IgD-negative memory B cell (primary cell): Measurements from ENCODE around the gene ZWILCH. TPM values are rescaled to one million over a fixed set of nuclear protein-coding genes. Genes with fewer than 3 reads are reported as not detected.

Experiments
- H3K27ac Mint-ChIP-seq, 3 donors: one replicate each; pipeline ENCODE4 v1.8.0; 2020 to 2022; ENCODE audit warnings: mild to moderate bottlenecking in 3 of 3, mixed read lengths in 3 of 3, moderate library complexity in 1 of 3
- H3K27me3 Mint-ChIP-seq: one replicate; pipeline ENCODE4 v1.8.0; 2021; ENCODE audit warnings: mixed read lengths
- H3K36me3 Mint-ChIP-seq: one replicate; pipeline ENCODE4 v1.8.0; 2020; ENCODE audit warnings: mild to moderate bottlenecking, mixed read lengths
- H3K4me1 Mint-ChIP-seq, 3 donors: one replicate each; pipeline ENCODE4 v1.8.0; 2020 to 2022; ENCODE audit warnings: mixed read lengths in 3 of 3, mild to moderate bottlenecking in 1 of 3
- H3K4me3 Mint-ChIP-seq, 4 donors: one replicate each; pipeline ENCODE4 v1.8.0; 2020 to 2022; ENCODE audit warnings: mild to moderate bottlenecking in 4 of 4, mixed read lengths in 4 of 4, moderate library complexity in 3 of 4
- H3K9me3 Mint-ChIP-seq, 3 donors: one replicate each; pipeline ENCODE4 v1.8.0; 2020 to 2021; ENCODE audit warnings: mixed read lengths in 3 of 3, mild to moderate bottlenecking in 1 of 3
- polyA plus RNA-seq: library from polyadenylated mRNA; unstranded; fragments of 300-500 nt; fragmentation: Illumina TruSeq; gene quantifications from one replicate; pipeline ENCODE4 v1.2.3, GENCODE V29; 2021

ZWILCH gene
- polyA plus RNA-seq, 1 donor from 2014 or later: 8.0 TPM

DNA sequence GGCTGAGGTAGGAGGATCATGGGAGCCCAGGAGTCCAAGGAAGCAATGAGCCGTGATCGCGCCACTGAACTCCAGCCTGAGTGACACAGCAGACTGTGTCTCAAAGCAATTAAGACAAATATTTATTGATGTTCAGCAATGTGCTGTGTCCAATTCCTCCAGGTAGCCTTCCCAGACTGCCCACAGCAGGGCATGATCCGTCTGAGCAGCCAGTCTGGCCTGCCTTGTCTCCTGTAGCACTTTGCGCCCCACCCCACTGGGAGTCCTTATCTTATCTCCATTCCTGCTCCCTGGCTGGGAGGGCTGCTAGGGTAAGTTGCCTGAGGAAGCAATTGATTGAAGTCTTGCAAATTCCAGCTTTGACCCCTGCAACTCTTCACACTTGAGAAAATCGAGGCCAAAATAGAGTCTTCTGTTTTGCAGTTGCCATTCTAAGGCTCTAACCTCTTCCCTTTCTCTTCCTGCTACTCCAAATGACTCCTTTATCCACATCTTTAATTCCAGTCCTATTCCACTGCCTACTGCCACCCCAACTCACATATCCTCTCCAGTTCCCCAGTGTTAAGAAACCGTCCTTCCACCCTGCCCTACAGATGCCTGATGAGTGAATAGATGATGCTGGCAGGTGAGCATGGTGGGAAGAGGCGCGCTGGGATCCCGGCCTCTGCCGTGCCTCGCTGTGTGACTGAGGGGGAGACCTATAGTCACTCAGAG is 87.5 kb downstream of the ZWILCH start:
- H3K4me1 Mint-ChIP-seq: no peaks in the 10 kb centered on the region
- H3K36me3 Mint-ChIP-seq: no peaks in the 10 kb centered on the region
- no peak overlapping the region for H3K4me3 Mint-ChIP-seq
- H3K27me3 Mint-ChIP-seq: peaks cover 14% of the 10 kb centered on the region
- no peak overlapping the region for H3K27ac Mint-ChIP-seq
- no peaks in the 10 kb centered on the region for H3K9me3 Mint-ChIP-seq

GRCh38 chr15:66593219-66593780 is 88.2 kb downstream of the ZWILCH start:
- Mint-ChIP-seq H3K9me3 (no peaks in the 10 kb centered on the region), H3K4me3 (no peak overlapping the region), H3K27ac (no peak overlapping the region), H3K27me3 (peaks cover 12% of the 10 kb centered on the region), H3K36me3 (no peaks in the 10 kb centered on the region), H3K4me1 (no peaks in the 10 kb centered on the region)

DNA sequence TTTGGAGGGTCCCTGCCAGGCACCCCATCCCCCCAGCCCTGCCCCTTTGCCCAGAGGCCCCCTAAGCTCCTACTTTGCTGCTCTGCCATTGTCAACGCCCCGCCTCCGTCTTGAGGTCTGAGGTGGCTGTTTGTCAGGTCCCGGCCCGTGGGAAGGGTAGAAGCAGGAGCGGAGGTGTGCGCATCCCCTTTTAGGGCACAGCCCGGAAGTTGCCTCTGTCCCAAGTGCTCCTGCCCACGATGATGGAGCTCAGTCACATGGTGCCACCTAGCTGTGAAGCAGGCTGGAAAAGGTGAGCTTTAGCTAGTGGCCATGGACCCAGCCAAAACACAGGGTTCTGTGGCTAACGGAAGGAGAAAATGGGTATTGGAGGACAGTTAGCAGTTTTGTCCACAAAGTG is 89.2 kb downstream of the ZWILCH start:
- Mint-ChIP-seq H3K4me3 (no peak overlapping the region), H3K36me3 (no peaks in the 10 kb centered on the region), H3K9me3 (no peaks in the 10 kb centered on the region), H3K27ac (no peak overlapping the region), H3K4me1 (no peaks in the 10 kb centered on the region), H3K27me3 (peaks cover 4% of the 10 kb centered on the region)

GRCh38 chr15:66594836-66595235 is 89.7 kb downstream of the ZWILCH start:
- no peaks in the 10 kb centered on the region for H3K4me1 Mint-ChIP-seq
- H3K9me3 Mint-ChIP-seq: no peaks in the 10 kb centered on the region
- no peak overlapping the region for H3K4me3 Mint-ChIP-seq
- peaks cover 3% of the 10 kb centered on the region for H3K27me3 Mint-ChIP-seq
- H3K27ac Mint-ChIP-seq: no peak overlapping the region
- no peaks in the 10 kb centered on the region for H3K36me3 Mint-ChIP-seq

DNA sequence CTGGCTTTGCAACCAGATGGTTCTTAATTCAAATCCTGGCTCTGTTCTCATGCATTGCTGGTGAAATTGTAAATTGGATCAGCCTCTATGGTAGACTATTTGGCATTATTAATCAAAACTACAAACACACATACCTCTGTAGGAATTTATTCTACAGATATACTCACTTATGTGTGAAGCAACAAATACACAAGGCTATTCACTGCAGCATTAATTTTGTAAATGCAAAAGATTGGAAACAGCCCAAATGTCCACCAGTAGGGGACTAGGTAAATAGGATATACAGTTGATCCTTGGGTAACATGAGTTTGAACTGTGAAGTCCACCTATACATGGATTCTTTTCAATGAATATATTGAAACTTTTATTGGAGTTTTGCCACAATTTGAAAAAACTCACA is 90.2 kb downstream of the ZWILCH start:
- Mint-ChIP-seq H3K27me3 (peaks cover 3% of the 10 kb centered on the region), H3K27ac (no peak overlapping the region), H3K4me3 (no peak overlapping the region), H3K4me1 (no peaks in the 10 kb centered on the region), H3K36me3 (no peaks in the 10 kb centered on the region), H3K9me3 (no peaks in the 10 kb centered on the region)

GRCh38 chr15:66595931-66596545 is 90.9 kb downstream of the ZWILCH start:
- Mint-ChIP-seq H3K9me3 (no peaks in the 10 kb centered on the region), H3K4me1 (no peaks in the 10 kb centered on the region), H3K27me3 (peaks cover 1% of the 10 kb centered on the region)

DNA sequence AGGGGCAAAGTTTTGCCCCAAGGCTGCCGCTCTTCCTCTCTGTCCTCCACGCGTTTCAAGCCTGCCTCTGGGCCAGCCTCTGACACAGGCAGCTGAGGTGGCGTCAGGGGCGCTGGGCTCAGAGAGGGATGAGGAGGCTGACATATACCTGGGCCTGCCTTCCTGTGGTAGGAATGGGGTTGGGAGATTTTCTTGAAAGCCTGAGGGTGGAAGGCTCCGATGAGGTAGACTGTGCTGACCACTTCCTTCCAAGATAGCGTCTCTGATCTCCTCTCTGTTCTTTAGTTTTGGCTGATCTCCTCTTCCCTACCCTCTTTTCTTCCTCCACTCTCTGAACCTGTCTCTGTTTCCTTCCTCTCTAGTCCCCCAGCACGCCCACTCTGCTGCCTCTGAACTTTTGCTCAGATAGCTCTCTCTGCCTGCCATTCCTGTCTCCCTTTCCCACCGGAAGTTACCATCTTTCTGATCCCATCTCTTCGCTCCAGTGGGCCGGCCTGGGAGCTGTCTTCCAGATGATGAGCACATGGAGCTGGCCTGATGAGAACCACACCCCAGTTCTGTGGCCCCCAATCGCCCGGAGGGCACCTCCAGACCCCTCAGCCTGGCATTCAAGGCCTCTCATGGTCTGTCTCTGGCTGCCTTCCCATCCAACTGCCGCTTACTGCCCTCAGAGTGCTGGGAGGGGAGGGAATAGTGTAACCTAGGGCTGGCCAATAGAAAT is 93.1 kb downstream of the ZWILCH start:
- H3K27ac Mint-ChIP-seq: no peak overlapping the region
- H3K27me3 Mint-ChIP-seq: peaks cover 3% of the 10 kb centered on the region
- no peaks in the 10 kb centered on the region for H3K9me3 Mint-ChIP-seq
- H3K36me3 Mint-ChIP-seq: no peaks in the 10 kb centered on the region
- no peaks in the 10 kb centered on the region for H3K4me1 Mint-ChIP-seq
- H3K4me3 Mint-ChIP-seq: no peak overlapping the region

More at GRCh38 chr15:66595931-66596545, 90.9 kb downstream of the ZWILCH start:
- Mint-ChIP-seq H3K36me3 (no peaks in the 10 kb centered on the region), H3K27ac (no peak overlapping the region), H3K4me3 (no peak overlapping the region)

Other genes starting within 250 kb of the ZWILCH start
- 30.2 TPM for gene DIS3L, start 211.8 kb upstream of the ZWILCH start, polyA plus RNA-seq
- 4.7 TPM for gene TIPIN, start 148.6 kb upstream of the ZWILCH start, polyA plus RNA-seq
- 39.7 TPM for gene MAP2K1, start 118.4 kb upstream of the ZWILCH start, polyA plus RNA-seq
- gene SNAPC5, start 7.6 kb upstream of the ZWILCH start, polyA plus RNA-seq: 48.4 TPM
- 1,406 TPM for gene RPL4, start 471 bp upstream of the ZWILCH start, polyA plus RNA-seq
- gene LCTL, start 60.7 kb downstream of the ZWILCH start, polyA plus RNA-seq: not detected
- not detected for gene SMAD6, start 196.9 kb downstream of the ZWILCH start, polyA plus RNA-seq